WERI-Rb-1 (cell line): ENCODE data around the gene DAB1.

Experiments used
- DNase-seq: peaks from one replicate; pipeline ENCODE4 v3.0.0-alpha.2; 2020
- H3K27ac ChIP-seq: fragments of 250-450 bp; sonication (Bioruptor Pico); 2 replicates; pipeline ENCODE4 v1.5.1; 2020; ENCODE audit warnings: mild to moderate bottlenecking, moderate library complexity
- H3K27me3 ChIP-seq: fragments of 250-450 bp; sonication (Bioruptor Pico); 2 replicates; pipeline ENCODE4 v1.5.1; 2021; ENCODE audit warnings: mild to moderate bottlenecking, low read depth, moderate library complexity; ENCODE audit not compliant: insufficient read depth, severe bottlenecking
- H3K36me3 ChIP-seq: fragments of 250-450 bp; sonication (Bioruptor Pico); 2 replicates; pipeline ENCODE4 v1.5.1; 2020; ENCODE audit warnings: mild to moderate bottlenecking, moderate library complexity
- H3K4me3 ChIP-seq: 2 replicates; pipeline ENCODE4 v1.5.1; 2011; ENCODE audit warnings: low read depth, mild to moderate bottlenecking, control low read depth, low read length
- H3K9me3 ChIP-seq: fragments of 250-450 bp; sonication (Bioruptor Pico); 2 replicates; pipeline ENCODE4 v1.5.1; 2021; ENCODE audit warnings: mild to moderate bottlenecking, moderate library complexity; ENCODE audit not compliant: severe bottlenecking
- TF ChIP-seq, protein P1 (sequence below): IDR thresholded peaks from 2 replicates; pipeline ENCODE4 v1.5.1; 2011; ENCODE audit warnings: low read depth, mild to moderate bottlenecking, control low read depth, inconsistent platforms, low read length

DAB1 gene

DNA sequence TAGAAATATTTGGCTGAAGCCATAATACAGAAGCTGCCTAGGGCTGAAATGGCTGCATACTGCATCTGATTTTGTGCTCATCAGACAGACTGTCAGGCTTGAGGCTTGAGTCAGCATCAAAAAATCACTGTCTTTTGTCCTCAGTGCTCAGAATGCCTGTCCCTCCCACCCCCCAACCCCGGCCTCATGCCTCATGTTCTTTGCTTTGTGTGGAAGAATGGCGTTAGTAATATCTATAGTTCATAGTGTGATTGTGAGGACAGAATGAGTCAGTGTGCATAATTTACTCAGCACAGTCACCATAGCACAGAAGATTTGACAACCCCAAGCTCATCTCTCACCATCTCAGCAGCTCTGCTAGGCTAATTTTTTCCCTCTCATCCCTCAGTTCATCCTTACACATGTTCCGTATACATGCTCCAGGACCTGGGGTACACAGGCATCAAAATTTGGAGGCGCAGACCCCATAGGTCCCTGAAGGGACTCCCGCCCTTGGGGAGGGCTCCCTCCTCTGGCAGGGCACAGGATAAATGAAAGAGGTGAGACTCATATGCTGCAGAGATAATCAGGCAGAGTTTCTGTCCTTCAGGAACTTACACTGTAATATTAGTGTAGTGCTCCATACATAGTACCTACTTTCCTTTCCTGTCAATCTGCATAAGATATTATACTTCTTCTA, 299.0 kb downstream of the DAB1 start:
- TF ChIP-seq, protein P1, sequence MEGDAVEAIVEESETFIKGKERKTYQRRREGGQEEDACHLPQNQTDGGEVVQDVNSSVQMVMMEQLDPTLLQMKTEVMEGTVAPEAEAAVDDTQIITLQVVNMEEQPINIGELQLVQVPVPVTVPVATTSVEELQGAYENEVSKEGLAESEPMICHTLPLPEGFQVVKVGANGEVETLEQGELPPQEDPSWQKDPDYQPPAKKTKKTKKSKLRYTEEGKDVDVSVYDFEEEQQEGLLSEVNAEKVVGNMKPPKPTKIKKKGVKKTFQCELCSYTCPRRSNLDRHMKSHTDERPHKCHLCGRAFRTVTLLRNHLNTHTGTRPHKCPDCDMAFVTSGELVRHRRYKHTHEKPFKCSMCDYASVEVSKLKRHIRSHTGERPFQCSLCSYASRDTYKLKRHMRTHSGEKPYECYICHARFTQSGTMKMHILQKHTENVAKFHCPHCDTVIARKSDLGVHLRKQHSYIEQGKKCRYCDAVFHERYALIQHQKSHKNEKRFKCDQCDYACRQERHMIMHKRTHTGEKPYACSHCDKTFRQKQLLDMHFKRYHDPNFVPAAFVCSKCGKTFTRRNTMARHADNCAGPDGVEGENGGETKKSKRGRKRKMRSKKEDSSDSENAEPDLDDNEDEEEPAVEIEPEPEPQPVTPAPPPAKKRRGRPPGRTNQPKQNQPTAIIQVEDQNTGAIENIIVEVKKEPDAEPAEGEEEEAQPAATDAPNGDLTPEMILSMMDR: 0 out of 2 replicates have a peak, but pooled peaks have one; percentile 10
- H3K4me3 ChIP-seq: no peak overlapping the region
- no peak for DNase-seq

DNA sequence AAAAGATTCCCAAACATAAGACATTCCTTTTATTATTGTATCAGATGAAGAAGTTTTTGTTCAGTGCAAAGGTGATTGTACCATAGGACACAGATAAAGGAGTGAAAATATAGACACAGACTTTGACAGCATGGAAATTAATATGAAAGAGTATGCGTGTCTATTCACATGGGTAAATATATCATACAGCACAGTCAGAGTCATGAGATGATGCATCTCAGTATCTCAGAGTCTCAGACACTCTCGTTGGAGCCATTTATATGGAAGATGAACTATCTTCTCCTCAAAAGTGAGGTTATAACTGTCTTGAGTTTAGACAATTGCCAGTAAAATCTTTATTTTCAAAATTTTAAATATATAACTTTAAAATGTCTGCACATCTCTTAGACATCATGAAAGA, 299.7 kb downstream of the DAB1 start:
- no peaks in the 10 kb centered on the region for H3K36me3 ChIP-seq
- no peak overlapping the region for H3K27ac ChIP-seq
- no peaks in the 10 kb centered on the region for H3K9me3 ChIP-seq
- no peak for DNase-seq
- H3K4me3 ChIP-seq: no peak overlapping the region
- no peaks in the 10 kb centered on the region for H3K27me3 ChIP-seq
- TF ChIP-seq, protein P1: no peak

More for the DNA sequence above, 299.0 kb downstream of the DAB1 start:
- Histone ChIP-seq H3K36me3 (no peaks in the 10 kb centered on the region), H3K27ac (no peak overlapping the region), H3K9me3 (no peaks in the 10 kb centered on the region), H3K27me3 (no peaks in the 10 kb centered on the region)

DNA sequence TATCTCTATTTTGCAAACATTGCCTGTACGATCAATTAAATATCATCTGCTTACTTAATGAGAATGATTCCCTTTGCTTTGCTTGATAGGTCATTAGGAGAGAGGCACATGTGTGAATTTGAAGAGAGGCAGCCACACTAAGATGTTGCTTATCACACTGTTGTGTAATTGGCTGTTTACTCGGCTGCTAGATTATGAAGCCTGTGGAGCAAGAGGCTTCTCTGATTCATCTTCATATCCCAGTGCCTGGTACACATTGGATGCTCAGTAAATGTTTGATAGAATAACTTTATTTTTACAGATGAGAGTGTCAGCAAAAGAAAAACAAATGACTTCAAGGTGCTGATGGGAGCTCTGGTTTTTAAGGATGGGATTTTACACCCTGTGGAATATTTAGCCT, 301.8 kb downstream of the DAB1 start:
- H3K36me3 ChIP-seq: no peaks in the 10 kb centered on the region
- TF ChIP-seq, protein P1: no peak
- H3K27me3 ChIP-seq: no peaks in the 10 kb centered on the region
- H3K4me3 ChIP-seq: no peak overlapping the region
- no peaks in the 10 kb centered on the region for H3K9me3 ChIP-seq
- H3K27ac ChIP-seq: no peak overlapping the region
- no peak for DNase-seq

DNA sequence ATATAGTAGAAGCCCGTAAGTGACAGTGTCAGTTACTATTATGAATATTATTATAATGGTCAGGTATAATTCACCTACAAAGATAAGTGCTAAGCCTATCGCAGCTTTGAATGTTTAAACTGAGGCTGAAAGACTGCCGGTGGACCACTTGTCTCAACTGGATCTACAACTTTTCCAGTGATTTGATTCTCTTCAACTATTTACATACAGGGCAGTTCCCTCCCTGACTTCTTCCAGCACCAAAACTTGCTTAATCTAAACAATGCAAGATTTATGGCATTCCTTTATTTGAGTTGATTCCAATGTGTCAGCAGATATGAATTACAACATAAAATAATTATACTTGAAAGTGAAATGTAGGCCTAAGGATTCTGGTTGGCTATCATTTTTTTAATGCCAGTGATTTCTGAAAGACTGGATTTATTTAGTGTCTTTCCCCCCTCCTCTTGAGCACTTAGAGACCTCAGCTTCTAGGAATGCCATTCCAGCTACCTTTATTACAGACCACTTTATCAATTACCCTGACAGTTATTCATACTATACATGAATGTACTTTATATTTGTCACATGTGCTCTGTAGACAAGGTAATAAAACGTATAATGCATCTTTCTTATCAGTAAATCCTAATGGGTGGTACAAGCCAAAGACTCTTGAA, 304.8 kb downstream of the DAB1 start:
- Histone ChIP-seq H3K36me3 (no peaks in the 10 kb centered on the region), H3K4me3 (no peak overlapping the region), H3K9me3 (no peaks in the 10 kb centered on the region), H3K27ac (no peak overlapping the region), H3K27me3 (no peaks in the 10 kb centered on the region)
- TF ChIP-seq, protein P1: no peak
- DNase-seq: no peak

DNA sequence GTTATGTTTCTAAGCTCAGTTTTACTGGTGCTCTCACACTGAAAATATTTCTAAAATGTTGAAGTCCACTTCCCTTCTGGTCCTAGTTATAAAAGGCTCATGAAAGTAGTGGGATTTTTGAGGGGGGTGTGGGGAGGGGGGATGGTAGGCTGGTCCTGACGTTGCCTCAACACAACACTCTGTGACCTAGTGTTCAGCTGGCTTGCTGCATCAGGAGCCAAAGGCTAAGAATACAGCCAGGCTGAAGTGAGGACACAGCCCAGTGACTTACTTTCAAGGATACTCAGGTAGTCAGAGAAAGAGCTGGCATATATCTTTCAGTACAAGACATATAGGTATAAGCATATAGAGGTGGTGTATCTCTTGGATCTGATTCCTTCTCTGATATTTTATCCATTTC, 306.1 kb downstream of the DAB1 start:
- Histone ChIP-seq H3K27ac (no peak overlapping the region), H3K27me3 (no peaks in the 10 kb centered on the region), H3K36me3 (no peaks in the 10 kb centered on the region), H3K4me3 (no peak overlapping the region), H3K9me3 (no peaks in the 10 kb centered on the region)
- no peak for DNase-seq
- TF ChIP-seq, protein P1: no peak
